Neutrophil (primary cell): ENCODE measurements around the gene DIS3L2.
"Not testable (repeated sequence)": the region's sequence is repeated elsewhere in the genome, so short reads cannot be mapped to it uniquely, and the experiment has no call there.

Source experiments
- H3K27ac ChIP-seq: fragments of 200-600 bp; sonication (generic); 2 replicates; pipeline ENCODE4 v1.5.1; 2016; ENCODE audit warnings: mild to moderate bottlenecking, moderate library complexity
- H3K27me3 ChIP-seq: fragments of 200-600 bp; sonication (generic); 2 replicates; pipeline ENCODE4 v1.6.0; 2016; ENCODE audit warnings: mild to moderate bottlenecking
- H3K36me3 ChIP-seq: fragments of 200-600 bp; sonication (generic); 2 replicates; pipeline ENCODE4 v1.5.1; 2017
- H3K4me1 ChIP-seq, 2 experiments: fragments of 200-600 bp in 1 of 2; sonication (generic) in 1 of 2; 1 replicate in 1 of 2; 2 replicates in 1 of 2; pipeline versions ENCODE4 v1.5.1 to v1.6.1; 2013 to 2016; ENCODE audit warnings: low read depth in 1 of 2, low read length in 1 of 2, mild to moderate bottlenecking in 1 of 2, moderate library complexity in 1 of 2; ENCODE audit not compliant: control insufficient read depth in 1 of 2, insufficient read depth in 1 of 2
- H3K4me3 ChIP-seq, 2 experiments: fragments of 200-600 bp in 1 of 2; sonication (generic) in 1 of 2; 1 replicate in 1 of 2; 2 replicates in 1 of 2; pipeline ENCODE4 v1.5.1; 2013 to 2016; ENCODE audit warnings: low read depth in 1 of 2, low read length in 1 of 2, mild to moderate bottlenecking in 1 of 2, moderate library complexity in 1 of 2
- H3K9me3 ChIP-seq: fragments of 200-600 bp; sonication (generic); 2 replicates; pipeline ENCODE4 v1.5.1; 2016
- TF ChIP-seq, protein P1 (sequence below): fragments of 200-600 bp; sonication (generic); IDR thresholded peaks from 2 replicates; pipeline ENCODE4 v1.5.1; 2016; ENCODE audit warnings: antibody characterized with exemption

DIS3L2 gene

DNA sequence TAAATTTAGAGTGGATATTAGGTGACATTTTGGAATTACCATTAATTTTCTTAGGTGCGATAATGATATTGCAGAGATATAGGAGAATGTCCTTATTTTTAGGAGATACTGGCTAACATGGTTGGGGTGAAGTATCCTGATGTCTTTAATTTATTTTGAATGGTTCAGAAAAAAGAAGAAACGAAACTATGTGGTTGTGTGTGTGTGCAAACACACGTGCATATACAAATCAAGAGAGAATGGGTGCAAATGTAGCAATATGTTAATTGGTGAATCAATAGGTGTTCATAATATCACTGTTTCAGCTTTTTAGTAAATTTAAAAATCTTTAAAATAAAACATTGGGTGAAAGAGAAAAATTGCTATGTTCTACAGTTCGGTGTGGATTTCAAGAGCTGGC is 140.9 kb downstream of the DIS3L2 start:
- Histone ChIP-seq H3K36me3 (no peaks in the 10 kb centered on the region), H3K4me3 (no peak overlapping the region), H3K4me1 (no peaks in the 10 kb centered on the region), H3K9me3 (no peaks in the 10 kb centered on the region), H3K27me3 (no peaks in the 10 kb centered on the region), H3K27ac (no peak overlapping the region)
- TF ChIP-seq, protein P1, sequence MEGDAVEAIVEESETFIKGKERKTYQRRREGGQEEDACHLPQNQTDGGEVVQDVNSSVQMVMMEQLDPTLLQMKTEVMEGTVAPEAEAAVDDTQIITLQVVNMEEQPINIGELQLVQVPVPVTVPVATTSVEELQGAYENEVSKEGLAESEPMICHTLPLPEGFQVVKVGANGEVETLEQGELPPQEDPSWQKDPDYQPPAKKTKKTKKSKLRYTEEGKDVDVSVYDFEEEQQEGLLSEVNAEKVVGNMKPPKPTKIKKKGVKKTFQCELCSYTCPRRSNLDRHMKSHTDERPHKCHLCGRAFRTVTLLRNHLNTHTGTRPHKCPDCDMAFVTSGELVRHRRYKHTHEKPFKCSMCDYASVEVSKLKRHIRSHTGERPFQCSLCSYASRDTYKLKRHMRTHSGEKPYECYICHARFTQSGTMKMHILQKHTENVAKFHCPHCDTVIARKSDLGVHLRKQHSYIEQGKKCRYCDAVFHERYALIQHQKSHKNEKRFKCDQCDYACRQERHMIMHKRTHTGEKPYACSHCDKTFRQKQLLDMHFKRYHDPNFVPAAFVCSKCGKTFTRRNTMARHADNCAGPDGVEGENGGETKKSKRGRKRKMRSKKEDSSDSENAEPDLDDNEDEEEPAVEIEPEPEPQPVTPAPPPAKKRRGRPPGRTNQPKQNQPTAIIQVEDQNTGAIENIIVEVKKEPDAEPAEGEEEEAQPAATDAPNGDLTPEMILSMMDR, result no peak

DNA sequence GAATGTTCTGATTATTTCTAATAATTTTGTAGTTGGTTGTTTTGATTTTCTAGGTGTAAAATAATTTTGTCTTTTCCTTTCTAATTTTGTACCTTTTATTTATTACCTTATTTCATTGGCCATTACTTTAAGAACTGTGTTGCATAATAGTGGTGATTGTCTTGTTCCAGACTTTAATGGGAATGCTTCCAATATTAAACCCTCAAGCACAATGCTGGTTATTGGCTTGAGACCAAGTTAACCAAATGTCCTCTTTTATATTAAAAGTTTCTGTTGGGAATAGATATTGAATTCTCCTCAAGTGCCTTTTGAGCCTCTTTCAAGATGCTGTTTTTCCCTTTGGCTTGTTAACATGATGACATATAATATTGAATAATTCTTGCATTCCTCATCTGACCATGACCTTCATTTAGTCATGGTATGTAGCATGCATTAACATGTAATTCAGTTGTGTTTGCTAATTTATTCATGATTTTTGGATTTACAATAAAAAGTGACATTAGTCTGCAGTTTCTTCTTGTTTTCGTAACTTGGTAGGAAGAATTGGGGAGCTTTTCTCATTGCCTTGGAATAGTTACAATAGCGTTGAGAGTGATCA is 141.7 kb downstream of the DIS3L2 start:
- TF ChIP-seq, protein P1, result no peak
- Histone ChIP-seq H3K9me3 (no peaks in the 10 kb centered on the region), H3K4me3 (no peak overlapping the region), H3K27ac (no peak overlapping the region), H3K4me1 (no peaks in the 10 kb centered on the region), H3K36me3 (no peaks in the 10 kb centered on the region), H3K27me3 (no peaks in the 10 kb centered on the region)

DNA sequence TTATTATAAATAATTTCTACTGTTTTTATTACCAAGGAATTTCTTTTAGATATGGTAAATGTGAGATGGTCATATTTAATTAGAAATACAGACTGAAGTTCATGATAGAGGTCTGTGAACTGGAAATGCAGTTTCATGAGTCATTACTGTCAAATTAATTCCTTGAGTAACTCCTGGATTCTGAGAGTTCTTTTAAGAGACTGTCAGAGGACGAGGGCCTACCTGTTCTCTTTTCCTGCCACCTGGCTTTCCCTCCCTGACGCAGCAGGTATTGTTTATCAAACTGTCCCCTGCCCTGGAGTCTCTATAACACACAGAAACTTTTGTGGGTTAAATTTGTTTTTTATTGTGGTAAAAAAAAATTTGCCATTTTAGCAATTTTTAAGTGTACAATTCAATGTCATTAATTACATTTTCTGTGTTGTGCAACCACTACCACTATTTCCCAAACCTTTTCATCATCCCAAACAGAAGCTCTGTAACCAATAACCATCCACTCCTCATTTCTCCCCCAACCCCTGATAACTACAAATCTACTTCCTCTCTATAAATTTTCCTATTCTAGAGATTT is 142.6 kb downstream of the DIS3L2 start:
- H3K9me3 ChIP-seq, result no peaks in the 10 kb centered on the region
- no peaks in the 10 kb centered on the region for H3K36me3 ChIP-seq
- TF ChIP-seq, protein P1, result no peak
- no peak overlapping the region for H3K4me3 ChIP-seq
- H3K27me3 ChIP-seq, result no peaks in the 10 kb centered on the region
- no peaks in the 10 kb centered on the region for H3K4me1 ChIP-seq
- H3K27ac ChIP-seq, result no peak overlapping the region

DNA sequence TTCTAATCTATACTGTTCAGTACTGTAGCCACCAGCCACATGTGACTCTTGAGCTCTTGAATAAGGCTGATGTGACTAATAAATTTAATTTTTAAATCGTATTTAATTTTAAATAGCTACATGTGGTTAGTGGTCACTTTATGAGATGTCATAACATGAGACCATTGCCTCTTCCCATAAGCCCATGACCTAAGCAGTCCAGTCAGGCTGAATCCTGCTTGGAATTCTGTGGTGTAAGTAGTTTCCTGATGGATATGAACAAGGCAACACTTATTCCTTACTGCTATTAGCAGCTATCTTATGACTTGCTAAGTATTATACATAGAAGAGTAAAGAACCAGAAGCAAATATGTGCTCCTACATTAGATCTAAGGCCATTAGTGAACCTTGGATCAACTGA is 150.0 kb downstream of the DIS3L2 start:
- no peak overlapping the region for H3K27ac ChIP-seq
- H3K4me3 ChIP-seq, result no peak overlapping the region
- TF ChIP-seq, protein P1, result no peak
- no peaks in the 10 kb centered on the region for H3K36me3 ChIP-seq
- H3K4me1 ChIP-seq, result no peaks in the 10 kb centered on the region
- no peaks in the 10 kb centered on the region for H3K27me3 ChIP-seq
- no peaks in the 10 kb centered on the region for H3K9me3 ChIP-seq

DNA sequence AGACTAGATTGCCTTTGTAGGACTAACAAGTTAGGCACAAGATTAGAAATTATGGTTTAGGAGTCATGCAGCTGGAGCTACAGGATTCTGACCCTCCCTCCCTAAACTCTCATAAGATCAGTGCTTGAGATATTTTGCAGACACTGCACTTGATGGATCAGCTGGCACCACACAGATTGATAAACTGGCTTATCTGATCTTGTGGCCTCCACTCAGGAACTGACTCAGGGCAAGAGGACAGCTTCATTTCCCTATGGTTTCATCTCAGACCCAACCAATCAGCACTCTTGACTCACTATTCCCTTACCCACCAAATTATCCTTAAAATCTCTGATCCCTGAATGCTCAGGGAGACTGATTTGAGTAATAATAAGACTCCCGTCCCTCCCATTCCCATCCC is 152.3 kb downstream of the DIS3L2 start:
- Histone ChIP-seq H3K36me3 (no peaks in the 10 kb centered on the region), H3K27me3 (no peaks in the 10 kb centered on the region), H3K9me3 (no peaks in the 10 kb centered on the region), H3K4me3 (no peak overlapping the region), H3K4me1 (peaks cover 0 to 5% of the 10 kb centered on the region in 2 experiments), H3K27ac (no peak overlapping the region)
- TF ChIP-seq, protein P1, result no peak

DNA sequence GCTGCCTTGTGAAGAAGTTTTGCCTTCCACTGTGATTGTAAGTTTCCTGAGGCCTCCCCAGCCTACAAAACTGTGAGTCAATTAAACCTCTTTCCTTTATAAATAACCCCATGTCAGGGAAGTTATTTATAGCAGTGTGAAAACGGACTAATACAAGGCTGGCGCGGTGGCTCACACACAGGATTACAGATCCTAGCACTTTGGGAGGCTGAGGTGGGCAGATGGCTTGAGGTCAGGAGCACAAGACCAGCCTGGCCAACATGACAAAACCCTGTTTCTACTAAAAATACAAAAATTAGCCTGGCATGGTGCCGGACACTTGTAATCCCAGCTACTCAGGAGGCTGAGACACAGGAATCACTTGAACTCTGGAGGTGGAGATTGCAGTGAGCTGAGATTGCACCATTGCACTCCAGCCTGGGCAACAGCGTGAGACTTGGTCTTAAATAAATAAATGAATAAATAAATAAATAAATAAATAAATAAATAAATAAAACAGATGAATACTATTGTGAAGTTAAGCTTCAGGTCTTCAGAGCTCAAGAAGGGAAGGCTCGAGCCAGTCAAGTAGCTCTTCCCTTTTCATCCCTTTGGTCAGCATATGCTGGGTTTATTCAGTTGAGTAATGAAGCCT is 154.3 kb downstream of the DIS3L2 start:
- not testable (repeated sequence) for H3K9me3 ChIP-seq, H3K4me3 ChIP-seq

More for the DNA sequence above, 154.3 kb downstream of the DIS3L2 start:
- H3K27me3 ChIP-seq, H3K4me1 ChIP-seq, H3K27ac ChIP-seq, H3K36me3 ChIP-seq: not testable (repeated sequence)
